HepG2 (cell line): ENCODE results near the gene CACNA2D3. TPM values are rescaled to one million over a fixed set of nuclear protein-coding genes. Genes with fewer than 3 reads are reported as not detected.

Experiments
- ATAC-seq: fragments of 200-7000 bp; cut with Tn5 transposase; 3 replicates; pipeline ENCODE4 v1.9.1; 2020; ENCODE audit warnings: mild to moderate bottlenecking, moderate library complexity
- BruUV-seq: library from RNA; stranded (reverse); fragments of 400-500 nt; replicated peaks from 2 replicates; lab custom pipeline; 2021; lab: Mats Ljungman, UMichigan
- CTCF ChIA-PET: fragments of 300-600 bp; formaldehyde crosslinking; extraction: SDS; loops from one replicate; lab custom pipeline; 2021; ENCODE audit warnings: low total read pairs, inconsistent platforms, low intra/inter-chr PET ratio; lab: Yijun Ruan, JAX
- POLR2A ChIA-PET: fragments of 350-600 bp; sonication (Branson Sonifier 250); formaldehyde crosslinking; loops from one replicate; lab custom pipeline; 2020; ENCODE audit warnings: antibody characterized with exemption, inconsistent platforms; lab: Yijun Ruan, JAX
- DNase-seq: peaks from one replicate; pipeline ENCODE4 v3.0.0-alpha.2; 2015; ENCODE audit warnings: low spot score
- FAIRE-seq: peaks from 3 replicates; lab custom pipeline; 2011; peaks lifted over from hg19 to GRCh38; lab: Jason Lieb, UNC
- H2AFZ ChIP-seq: one replicate; pipeline ENCODE4 v1.6.1; 2011; ENCODE audit warnings: low read length, inconsistent platforms
- H3K27ac ChIP-seq: fragments of 300-600 bp; 3 replicates; pipeline ENCODE4 v1.8.0; 2011; ENCODE audit warnings: mixed run types, mild to moderate bottlenecking, mixed read lengths, low read length, inconsistent platforms; ENCODE audit not compliant: insufficient read depth; ENCODE audit errors: extremely low read length
- H3K27me3 ChIP-seq, 2 experiments: fragments of 200-600 bp in 1 of 2; 2 replicates in 1 of 2; 3 replicates in 1 of 2; pipeline versions ENCODE4 v1.6.0 to v1.8.0; 2011; ENCODE audit warnings: low read length in 2 of 2, mild to moderate bottlenecking in 2 of 2, moderate library complexity in 2 of 2, inconsistent platforms in 1 of 2; ENCODE audit not compliant: insufficient read depth in 2 of 2, control insufficient read depth in 1 of 2
- H3K36me3 ChIP-seq, 2 experiments: fragments of 200-600 bp in 1 of 2; replicated peaks in 1 of 2; 2 replicates in 1 of 2; 3 replicates in 1 of 2; pipeline versions ENCODE4 v1.5.1 to v1.8.0; 2011; ENCODE audit warnings: low read length in 2 of 2, inconsistent platforms in 1 of 2; ENCODE audit not compliant: insufficient read depth in 2 of 2, control insufficient read depth in 1 of 2
- H3K4me1 ChIP-seq: 2 replicates; pipeline ENCODE4 v1.5.1; 2012; ENCODE audit warnings: low read length, inconsistent platforms; ENCODE audit not compliant: insufficient read depth
- H3K4me2 ChIP-seq: 2 replicates; pipeline ENCODE4 v1.6.0; 2011; ENCODE audit warnings: low read depth, low read length, inconsistent platforms
- H3K4me3 ChIP-seq, 3 experiments: fragments of 200-600 bp in 1 of 3; sonication (generic), shearing (Covaris generic) in 1 of 3; replicated peaks in 1 of 3; 2 replicates each; pipeline ENCODE4 v1.5.1; 2011 to 2016; ENCODE audit warnings: low read length in 3 of 3, inconsistent platforms in 2 of 3, low read depth in 2 of 3, mild to moderate bottlenecking in 2 of 3, control low read depth in 1 of 3, mixed read lengths in 1 of 3; ENCODE audit not compliant: insufficient read depth in 1 of 3
- H3K79me2 ChIP-seq: one replicate; pipeline ENCODE4 v1.6.1; 2011; ENCODE audit warnings: low read length, inconsistent platforms; ENCODE audit not compliant: insufficient read depth
- H3K9ac ChIP-seq: 2 replicates; pipeline ENCODE4 v1.6.0; 2011; ENCODE audit warnings: mild to moderate bottlenecking, low read depth, low read length, inconsistent platforms; ENCODE audit not compliant: insufficient read depth
- H3K9me3 ChIP-seq: 2 replicates; pipeline ENCODE4 v1.5.1; 2012; ENCODE audit warnings: mild to moderate bottlenecking, low read length
- H4K20me1 ChIP-seq: 2 replicates; pipeline ENCODE4 v1.6.0; 2011; ENCODE audit warnings: inconsistent platforms, mild to moderate bottlenecking, low read length, moderate library complexity; ENCODE audit not compliant: insufficient read depth
- ATF2 ChIP-seq: sonication (generic); formaldehyde crosslinking; IDR thresholded peaks from 2 replicates; pipeline ENCODE4 v1.4.0; 2020; ENCODE audit warnings: missing genetic modification reagents
- CBX5 ChIP-seq: sonication (generic); formaldehyde crosslinking; IDR thresholded peaks from 2 replicates; pipeline ENCODE4 v1.4.0; 2020; ENCODE audit warnings: missing genetic modification reagents, borderline replicate concordance
- KDM2A ChIP-seq: sonication (generic); formaldehyde crosslinking; IDR thresholded peaks from 2 replicates; pipeline ENCODE4 v1.4.0; 2020; ENCODE audit warnings: low read depth, missing genetic modification reagents, borderline replicate concordance
- MIER3 ChIP-seq: IDR thresholded peaks from 2 replicates; pipeline ENCODE4 v1.6.1; 2016; ENCODE audit warnings: missing compliant biosample characterization, borderline replicate concordance
- RNF219 ChIP-seq: sonication (generic); formaldehyde crosslinking; IDR thresholded peaks from 2 replicates; pipeline ENCODE4 v1.5.0; 2020; ENCODE audit warnings: mild to moderate bottlenecking, missing genetic modification reagents
- SALL1 ChIP-seq: sonication (generic); formaldehyde crosslinking; IDR thresholded peaks from 2 replicates; pipeline ENCODE4 v1.8.0; 2022; ENCODE audit warnings: mild to moderate bottlenecking, missing genetic modification reagents
- SAP130 ChIP-seq: IDR thresholded peaks from 2 replicates; pipeline ENCODE4 v1.6.1; 2016; ENCODE audit warnings: low read depth
- SETDB1 ChIP-seq: sonication (generic); formaldehyde crosslinking; IDR thresholded peaks from 2 replicates; pipeline ENCODE4 v1.5.1; 2020; ENCODE audit warnings: missing genetic modification reagents, mild to moderate bottlenecking, borderline replicate concordance
- SMARCE1 ChIP-seq: fragments of 450-650 bp; IDR thresholded peaks from 2 replicates; pipeline ENCODE4 v1.6.1; 2017; ENCODE audit warnings: borderline replicate concordance
- SOX13 ChIP-seq, 3 experiments: fragments of 450-650 bp in 1 of 3; sonication (generic) in 1 of 3; formaldehyde crosslinking in 1 of 3; IDR thresholded peaks in 2 of 3; conservative IDR thresholded peaks in 1 of 3; 2 replicates each; pipeline versions ENCODE4 v1.5.0 to v1.6.1; 2016 to 2020; ENCODE audit warnings: antibody characterized with exemption in 1 of 3, mild to moderate bottlenecking in 1 of 3, missing compliant biosample characterization in 1 of 3, missing genetic modification reagents in 1 of 3, moderate library complexity in 1 of 3
- SRY ChIP-seq: sonication (generic); formaldehyde crosslinking; IDR thresholded peaks from 2 replicates; pipeline ENCODE4 v1.8.0; 2022; ENCODE audit warnings: mild to moderate bottlenecking, missing genetic modification reagents
- TFAP4 ChIP-seq: sonication (generic); IDR thresholded peaks from 2 replicates; pipeline ENCODE4 v1.6.1; 2016; ENCODE audit warnings: low read depth, borderline replicate concordance
- THAP7 ChIP-seq: sonication (generic); formaldehyde crosslinking; IDR thresholded peaks from 2 replicates; pipeline ENCODE4 v1.8.1; 2023; ENCODE audit warnings: mild to moderate bottlenecking, missing genetic modification reagents
- WIZ ChIP-seq: sonication (generic); formaldehyde crosslinking; IDR thresholded peaks from 2 replicates; pipeline ENCODE4 v1.5.1; 2020; ENCODE audit warnings: mild to moderate bottlenecking, missing genetic modification reagents
- ZBTB37 ChIP-seq: sonication (generic); formaldehyde crosslinking; IDR thresholded peaks from 2 replicates; pipeline ENCODE4 v1.4.0; 2020; ENCODE audit warnings: mild to moderate bottlenecking, missing genetic modification reagents
- ZNF556 ChIP-seq: sonication (generic); formaldehyde crosslinking; IDR thresholded peaks from 2 replicates; pipeline ENCODE4 v1.4.0; 2020; ENCODE audit warnings: mild to moderate bottlenecking, missing genetic modification reagents, borderline replicate concordance
- ZNF879 ChIP-seq: sonication (generic); formaldehyde crosslinking; IDR thresholded peaks from 2 replicates; pipeline ENCODE4 v1.8.1; 2023; ENCODE audit warnings: missing genetic modification reagents
- WGBS: methylation state at CpG from one replicate; pipeline ENCODE4 v1.1.6; 2017; ENCODE audit warnings: low lambda C conversion rate; 5-methylcytosine and 5-hydroxymethylcytosine counted together
- in situ Hi-C: cut with HindIII; loops from 2 replicates; pipeline ENCODE4 v1.10.0; 2017; ENCODE audit warnings: low pct_unique_long_range_greater_than_20kb; ENCODE audit not compliant: extremely low pct_ligation_motif_present
- intact Hi-C: fragments of 100-400 bp; cut with micrococcal nuclease; formaldehyde crosslinking; loops from one replicate; pipeline ENCODE4 v1.10.0; 2022; ENCODE audit not compliant: unreplicated experiment
- polyA plus RNA-seq, 8 experiments: library from polyadenylated mRNA; depleted of rRNA in 3 of 8; stranded (reverse) in 7 of 8; unstranded in 1 of 8; fragments of >200 nt; fragmentation: Illumina TruSeq in 4 of 8; extraction: Trizol in 4 of 8; gene quantifications; 2 replicates each; pipeline versions ENCODE4 v1.2.1 to v1.2.3, GENCODE V29; 2011 to 2016; ENCODE audit warnings: low read depth in 4 of 8, missing spikeins in 1 of 8, mixed read lengths in 1 of 8; ENCODE audit not compliant: insufficient read depth in 1 of 8
- total RNA-seq, 5 experiments: library from RNA; depleted of rRNA; stranded (reverse); fragments of >200 nt; fragmentation: Illumina TruSeq; extraction: Trizol; gene quantifications; 2 replicates each; pipeline ENCODE4 v1.2.3, GENCODE V29; 2016; ENCODE audit warnings: low read depth in 1 of 5

The CACNA2D3 gene
- total and polyA plus RNA-seq, 2 of the 13 experiments (the other 11 are each of a cell fraction or from before 2014, with no cell fraction given): not detected

GRCh38 chr3:55097441-55097840, 975.1 kb downstream of the CACNA2D3 start (continued):
- no peak for TF ChIP-seq ZNF879 (CRISPR knock-in tag)
- no peak for TF ChIP-seq RNF219 (CRISPR knock-in tag)
- TF ChIP-seq KDM2A (CRISPR knock-in tag): no peak

- Histone ChIP-seq H4K20me1 (no peaks in the 10 kb centered on the region), H3K27me3 (no peaks in the 10 kb centered on the region), H3K36me3 (no peaks in the 10 kb centered on the region), H3K79me2 (no peaks in the 10 kb centered on the region), H3K4me1 (no peaks in the 10 kb centered on the region), H3K27ac (no peak overlapping the region), H3K9ac (no peak overlapping the region), H3K4me3 (no peak overlapping the region)
- 8% methylated on average over 7 of the region's 10 CpGs for WGBS
- in situ Hi-C loops: no loop called here
- no peak for ATAC-seq
- BruUV-seq: no TSS peak
- CTCF ChIA-PET: no interaction called here
- no peak for DNase-seq
- POLR2A ChIA-PET: no interaction called here
- TF ChIP-seq ZNF556 (CRISPR knock-in tag): no peak
- TF ChIP-seq THAP7 (CRISPR knock-in tag): no peak
- TF ChIP-seq SOX13 (IDR thresholded peaks at IDR 0.05): no peak
- no peak for TF ChIP-seq SOX13 (CRISPR knock-in tag; conservative IDR thresholded peaks at IDR 0.05 in 1 of 2, IDR thresholded peaks at IDR 0.05 in 1 of 2)
- no peak for TF ChIP-seq SAP130 (CRISPR knock-in tag)
- TF ChIP-seq SETDB1 (CRISPR knock-in tag): no peak
- TF ChIP-seq TFAP4: no peak
- TF ChIP-seq SALL1 (CRISPR knock-in tag): no peak
- no peak for TF ChIP-seq CBX5 (CRISPR knock-in tag)
- no peak for TF ChIP-seq ZBTB37 (CRISPR knock-in tag)
- TF ChIP-seq WIZ (CRISPR knock-in tag): no peak
- TF ChIP-seq SMARCE1: no peak
- no peak for TF ChIP-seq ATF2
- TF ChIP-seq SRY (CRISPR knock-in tag): no peak
- TF ChIP-seq MIER3 (CRISPR knock-in tag): no peak
- TF ChIP-seq, all 625 proteins: peak for 0
- H2AFZ ChIP-seq: no peak overlapping the region
- intact Hi-C loops: no loop called here
- no peak overlapping the region for H3K4me2 ChIP-seq
- H3K9me3 ChIP-seq: no peaks in the 10 kb centered on the region
- no peak for FAIRE-seq
Measured at GRCh38 chr3:55105647-55106046, 983.3 kb downstream of the CACNA2D3 start.
